ENCODE data around the gene CWC25.
A peak's percentile ranks its signal among the peaks of the same experiment; 100 is the strongest.

Gene CWC25

DNA sequence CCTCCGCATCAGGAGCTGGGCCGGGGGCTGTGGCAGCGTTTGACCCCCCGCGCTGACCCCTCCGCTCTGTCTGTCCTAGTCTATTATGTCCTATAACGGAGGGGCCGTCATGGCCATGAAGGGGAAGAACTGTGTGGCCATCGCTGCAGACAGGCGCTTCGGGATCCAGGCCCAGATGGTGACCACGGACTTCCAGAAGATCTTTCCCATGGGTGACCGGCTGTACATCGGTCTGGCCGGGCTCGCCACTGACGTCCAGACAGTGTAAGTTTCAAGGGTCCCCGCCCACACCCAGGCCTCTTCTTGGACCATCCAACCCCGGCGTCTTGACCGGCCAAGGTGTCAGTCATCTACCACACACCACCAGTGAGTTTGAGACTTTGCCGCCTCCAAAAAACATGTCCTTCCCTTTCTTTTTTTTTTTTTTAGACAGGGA, 72.0 kb downstream of the CWC25 start:
- Mint-ChIP-seq H3K4me1 (peaks cover 46% of the 10 kb centered on the region), H3K27ac (ENCODE audit: low read depth) (peak overlapping the region; percentile 100), H3K9me3 (no peaks in the 10 kb centered on the region), H3K36me3 (ENCODE audit: insufficient read depth) (peaks cover 53% of the 10 kb centered on the region), H3K27me3 (peaks cover 25% of the 10 kb centered on the region), H3K4me3 (peak overlapping the region; percentile 93)
- ATAC-seq (replicated peaks; ENCODE audit: extremely low read depth, poor library complexity, severe bottlenecking) = no peak
- DNase-seq (ENCODE audit: low spot score in 2 of 2) = no peak

GRCh38 chr17:38752308-38753070, 72.6 kb downstream of the CWC25 start, which contains the start of gene PSMB3:
TSS of gene PSMB3 (plus strand) at chr17:38752741. CDS start at chr17:38752827, 86 bp downstream.
- Mint-ChIP-seq H3K27me3 (peaks cover 25% of the 10 kb centered on the region), H3K9me3 (no peaks in the 10 kb centered on the region), H3K4me3 (peak within 1 kb of the TSS; percentile 93), H3K36me3 (ENCODE audit: insufficient read depth) (peaks cover 49% of the 10 kb centered on the region), H3K27ac (ENCODE audit: low read depth) (peak within 1 kb of the TSS; percentile 100), H3K4me1 (peaks cover 46% of the 10 kb centered on the region)
- DNase-seq (ENCODE audit: low spot score in 2 of 2) (peak; percentile 83 to 93), ATAC-seq (replicated peaks; ENCODE audit: extremely low read depth, poor library complexity, severe bottlenecking) (peak; percentile 91)

DNA sequence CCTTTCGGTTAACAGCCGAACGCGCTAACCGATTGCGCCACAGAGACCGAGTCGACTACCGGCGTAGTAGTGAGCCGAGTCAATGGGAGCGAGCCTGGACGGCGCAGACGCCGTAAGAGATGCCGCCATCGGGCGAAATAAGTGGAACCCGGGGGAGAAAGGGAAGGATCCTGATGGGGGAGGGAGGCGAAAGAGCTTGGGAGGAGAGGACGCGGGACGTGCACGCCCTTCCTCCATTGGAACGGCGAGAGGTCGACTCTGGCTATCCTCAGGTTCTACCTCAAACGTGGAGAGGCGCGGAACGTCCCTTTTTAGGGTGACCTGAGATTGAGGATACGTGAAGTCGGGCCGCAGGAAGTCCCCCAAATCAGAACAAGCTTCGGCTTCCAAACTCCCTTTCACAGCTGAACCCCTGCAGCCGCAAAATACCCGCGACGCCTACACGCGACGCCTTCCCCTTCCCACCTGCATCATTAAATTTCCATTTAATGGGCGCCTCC, 73.3 kb downstream of the CWC25 start:
- H3K36me3 Mint-ChIP-seq (ENCODE audit: insufficient read depth) = peaks cover 45% of the 10 kb centered on the region
- peaks cover 30% of the 10 kb centered on the region for H3K27me3 Mint-ChIP-seq

DNA sequence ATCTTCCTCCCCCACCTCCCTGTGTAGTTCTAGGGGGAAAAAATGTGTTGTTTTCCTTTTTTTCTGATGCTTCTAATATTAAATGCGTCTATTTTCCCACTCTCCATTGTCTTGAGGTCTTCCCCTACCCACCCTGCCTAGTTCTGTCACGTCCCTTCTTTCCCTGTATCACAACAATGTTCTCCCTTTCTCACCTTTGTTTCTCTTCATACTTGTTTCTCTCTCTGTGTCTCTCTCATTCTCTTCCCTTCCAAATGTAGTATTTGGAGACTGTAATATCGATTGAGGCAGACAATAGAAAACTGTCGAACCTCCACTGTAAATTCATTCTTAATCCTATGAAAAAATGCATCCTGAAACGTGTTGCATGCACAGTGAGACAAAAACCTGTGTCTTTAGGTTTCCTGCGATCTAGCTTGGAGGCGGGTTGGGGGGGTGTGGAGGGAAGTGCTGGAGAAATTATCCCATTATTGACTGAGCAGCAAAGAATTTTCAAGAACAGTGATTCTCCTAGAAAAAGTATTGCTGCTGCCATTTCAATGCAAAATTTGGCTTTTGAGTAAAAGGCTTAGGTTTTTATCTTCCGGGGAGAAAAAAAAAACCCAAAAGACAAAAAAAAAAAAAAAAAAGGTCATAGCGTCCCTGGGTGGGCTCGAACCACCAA, 73.8 kb downstream of the CWC25 start:
- no peaks in the 10 kb centered on the region for H3K9me3 Mint-ChIP-seq
- ATAC-seq (replicated peaks; ENCODE audit: extremely low read depth, poor library complexity, severe bottlenecking) (no peak), DNase-seq (ENCODE audit: low spot score in 2 of 2) (no peak)
- H3K4me1 Mint-ChIP-seq = peaks cover 52% of the 10 kb centered on the region
- peaks cover 35% of the 10 kb centered on the region for H3K27me3 Mint-ChIP-seq
- peaks cover 42% of the 10 kb centered on the region for H3K36me3 Mint-ChIP-seq (ENCODE audit: insufficient read depth)
- peak overlapping the region; percentile 100 for H3K27ac Mint-ChIP-seq (ENCODE audit: low read depth)
- H3K4me3 Mint-ChIP-seq = peak overlapping the region; percentile 93

More for the DNA sequence above, 73.3 kb downstream of the CWC25 start:
- Mint-ChIP-seq H3K9me3 (no peaks in the 10 kb centered on the region), H3K4me3 (peak overlapping the region; percentile 93), H3K4me1 (peaks cover 47% of the 10 kb centered on the region), H3K27ac (ENCODE audit: low read depth) (peak overlapping the region; percentile 100)
- DNase-seq (ENCODE audit: low spot score in 2 of 2) = peak; percentile 84 to 89
- ATAC-seq (replicated peaks; ENCODE audit: extremely low read depth, poor library complexity, severe bottlenecking) = peak; percentile 70

Data from central memory CD8-positive, alpha-beta T cell (primary cell).